AG10803 (cell line): ENCODE results near the gene SCAMP1.

Experiments
- DNase-seq: peaks from one replicate; pipeline ENCODE4 v3.0.0; 2010; ENCODE audit warnings: low read depth
- H3K4me3 ChIP-seq: 2 replicates; pipeline ENCODE4 v1.5.1; 2011; ENCODE audit warnings: mild to moderate bottlenecking, low read length, control low read depth
- CTCF ChIP-seq: conservative IDR thresholded peaks from 2 replicates; pipeline ENCODE4 v1.5.1; 2011; ENCODE audit warnings: mild to moderate bottlenecking, low read length, control low read depth, inconsistent platforms

Gene SCAMP1, protein sequence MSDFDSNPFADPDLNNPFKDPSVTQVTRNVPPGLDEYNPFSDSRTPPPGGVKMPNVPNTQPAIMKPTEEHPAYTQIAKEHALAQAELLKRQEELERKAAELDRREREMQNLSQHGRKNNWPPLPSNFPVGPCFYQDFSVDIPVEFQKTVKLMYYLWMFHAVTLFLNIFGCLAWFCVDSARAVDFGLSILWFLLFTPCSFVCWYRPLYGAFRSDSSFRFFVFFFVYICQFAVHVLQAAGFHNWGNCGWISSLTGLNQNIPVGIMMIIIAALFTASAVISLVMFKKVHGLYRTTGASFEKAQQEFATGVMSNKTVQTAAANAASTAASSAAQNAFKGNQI

DNA sequence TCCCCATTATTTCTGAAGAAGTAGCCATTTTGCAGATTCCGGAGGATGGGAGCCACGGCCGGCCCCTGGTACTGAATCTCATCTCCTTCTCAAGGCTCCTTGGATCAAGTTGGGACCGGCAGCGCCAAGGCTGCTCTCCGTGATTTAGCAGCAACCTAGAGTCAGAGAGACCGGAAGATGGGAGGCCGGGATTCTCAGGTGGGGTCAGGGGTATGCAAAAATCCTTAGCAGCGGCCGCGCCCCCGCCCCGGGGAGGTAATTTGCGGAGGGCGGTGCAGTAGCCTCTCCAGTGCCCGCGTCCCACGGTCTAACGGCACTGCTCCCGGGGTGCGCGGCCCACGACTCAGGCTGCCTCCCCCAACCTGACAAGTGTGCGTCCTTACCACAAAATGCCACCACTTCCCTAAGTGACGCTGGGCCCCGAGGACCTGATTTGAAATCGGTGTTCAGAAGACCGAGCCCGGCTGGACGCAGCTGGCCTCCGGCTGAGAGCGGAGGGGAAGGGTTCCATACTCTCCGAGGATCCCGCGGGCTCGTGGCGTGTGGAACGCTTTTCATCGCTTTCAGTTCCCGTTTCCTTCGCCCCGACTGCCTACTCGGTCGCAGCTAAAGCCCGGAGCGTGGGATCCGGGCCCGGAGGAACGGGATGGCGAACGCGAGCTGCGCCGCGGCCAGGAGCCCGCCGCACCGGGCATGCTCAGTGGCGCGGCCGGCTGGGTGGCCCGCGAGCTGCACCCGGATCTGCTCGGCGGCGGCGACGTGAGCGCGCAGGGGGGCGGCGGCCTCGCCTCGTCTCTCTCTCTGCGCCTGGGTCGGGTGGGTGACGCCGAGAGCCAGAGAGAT is at the start of gene SCAMP1:
TSS of gene SCAMP1 (plus strand) at position 787 of the 843 bp plus-strand sequence. CDS start at position 842, 55 bp downstream.
- H3K4me3 ChIP-seq: peak within 1 kb of the TSS; percentile 93
- TF ChIP-seq CTCF: no peak
- peak; percentile 91 for DNase-seq

DNA sequence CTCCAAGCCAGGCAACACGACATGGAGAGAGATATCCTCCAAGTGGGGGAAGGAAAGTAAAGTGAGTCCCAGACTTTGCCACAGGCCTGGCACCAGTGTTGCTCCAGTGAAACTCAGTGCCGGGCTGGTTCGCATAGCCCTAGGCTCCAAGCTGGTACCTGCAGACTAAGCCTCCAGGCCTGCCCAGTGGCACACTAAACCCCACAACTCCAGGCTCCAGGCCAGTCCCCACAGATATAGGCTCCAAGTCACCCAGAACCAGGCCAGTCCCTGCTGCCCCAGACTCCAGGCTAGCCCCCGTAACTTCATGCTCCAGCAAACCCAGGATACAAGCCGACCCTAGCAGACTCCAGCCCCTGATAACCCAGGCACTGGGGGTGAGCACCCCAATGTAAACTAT is 42.9 kb upstream of the SCAMP1 start:
- TF ChIP-seq CTCF: no peak
- H3K4me3 ChIP-seq: no peak overlapping the region
- no peak for DNase-seq

DNA sequence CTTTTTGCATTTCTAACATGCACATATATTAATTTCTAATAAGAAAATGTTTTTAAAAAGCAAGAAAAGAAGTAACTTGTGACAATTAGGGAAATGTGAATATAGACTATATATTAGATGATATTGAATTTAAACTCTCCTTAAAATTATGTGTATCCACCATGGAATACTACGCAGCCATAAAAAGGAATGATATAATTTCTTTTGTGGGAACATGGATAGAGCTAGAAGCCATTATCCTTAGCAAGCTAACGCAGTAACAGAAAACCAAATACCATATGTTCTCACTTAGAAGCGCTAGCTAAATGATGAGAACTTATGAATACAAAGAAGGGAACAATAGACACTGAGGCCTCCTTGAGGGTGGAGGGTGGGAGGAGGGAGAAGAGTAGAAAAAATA is 42.1 kb upstream of the SCAMP1 start:
- H3K4me3 ChIP-seq: no peak overlapping the region
- DNase-seq: no peak
- TF ChIP-seq CTCF: no peak

- TF ChIP-seq CTCF: peak; percentile 71
- DNase-seq: peak; percentile 42
- no peak overlapping the region for H3K4me3 ChIP-seq
Measured at GRCh38 chr5:78320401-78320800, 40.0 kb upstream of the SCAMP1 start.

GRCh38 chr5:78323241-78323640 is 37.2 kb upstream of the SCAMP1 start:
- TF ChIP-seq CTCF: no peak
- DNase-seq: no peak
- no peak overlapping the region for H3K4me3 ChIP-seq

- no peak for TF ChIP-seq CTCF
- no peak for DNase-seq
- no peak overlapping the region for H3K4me3 ChIP-seq
Measured at GRCh38 chr5:78326930-78327329, 33.5 kb upstream of the SCAMP1 start.
